OCI-LY7 (cell line): ENCODE measurements around the gene SLCO4A1.

Experiments
- CTCF ChIP-seq: fragments of 200-600 bp; sonication (generic); conservative IDR thresholded peaks from 2 replicates; pipeline ENCODE4 v1.5.1; 2014; ENCODE audit warnings: mild to moderate bottlenecking, antibody characterized with exemption, low read length, moderate library complexity, mixed read lengths
- EZH2phosphoT487 ChIP-seq: fragments of 200-600 bp; sonication (generic); IDR thresholded peaks from 2 replicates; pipeline ENCODE4 v1.6.1; 2018; ENCODE audit warnings: low read depth, borderline replicate concordance, mild to moderate bottlenecking, mixed run types, antibody characterized with exemption, low read length, moderate library complexity, mixed read lengths

- TF ChIP-seq CTCF, result no peak
- no peak for TF ChIP-seq EZH2phosphoT487
Measured at GRCh38 chr20:62688083-62688482, 45.8 kb downstream of the SLCO4A1 start.
